ENCODE data around the gene CDC37.

GRCh38 chr19:10403137-10404021 lies at the start of gene CDC37:
- peak; percentile 74 to 79 for TF ChIP-seq POLR2A (IDR thresholded peaks at IDR 0.05)
- TF ChIP-seq POLR2AphosphoS5 (IDR thresholded peaks at IDR 0.05), result peak; percentile 87
- TF ChIP-seq CTCF (IDR thresholded peaks at IDR 0.05), result no peak
